ENCODE measurements around the gene IFI27L1. TPM values are rescaled to one million over a fixed set of nuclear protein-coding genes. Genes with fewer than 3 reads are reported as not detected.
A peak's percentile ranks its signal among the peaks of the same experiment; 100 is the strongest.

IFI27L1 gene
- total RNA-seq, 4 donors from 2014 or later: 6.2 to 22.6 (median 10.3) TPM

GRCh38 chr14:94111276-94112095, 30.4 kb downstream of the IFI27L1 start:
- DNase-seq (ENCODE audit: low spot score in 2 of 2): peak in 1 of 2 donors; percentile 82

GRCh38 chr14:94112513-94113063, 31.5 kb downstream of the IFI27L1 start:
- intact Hi-C loops (cut with DNase I; ENCODE audit: low total_unique reads): no loop called here
- peak in 1 of 2 donors; percentile 66 for DNase-seq (ENCODE audit: low spot score in 2 of 2)
- no peak for TF ChIP-seq POLR2A (IDR thresholded peaks at IDR 0.05)
- TF ChIP-seq, protein P1, sequence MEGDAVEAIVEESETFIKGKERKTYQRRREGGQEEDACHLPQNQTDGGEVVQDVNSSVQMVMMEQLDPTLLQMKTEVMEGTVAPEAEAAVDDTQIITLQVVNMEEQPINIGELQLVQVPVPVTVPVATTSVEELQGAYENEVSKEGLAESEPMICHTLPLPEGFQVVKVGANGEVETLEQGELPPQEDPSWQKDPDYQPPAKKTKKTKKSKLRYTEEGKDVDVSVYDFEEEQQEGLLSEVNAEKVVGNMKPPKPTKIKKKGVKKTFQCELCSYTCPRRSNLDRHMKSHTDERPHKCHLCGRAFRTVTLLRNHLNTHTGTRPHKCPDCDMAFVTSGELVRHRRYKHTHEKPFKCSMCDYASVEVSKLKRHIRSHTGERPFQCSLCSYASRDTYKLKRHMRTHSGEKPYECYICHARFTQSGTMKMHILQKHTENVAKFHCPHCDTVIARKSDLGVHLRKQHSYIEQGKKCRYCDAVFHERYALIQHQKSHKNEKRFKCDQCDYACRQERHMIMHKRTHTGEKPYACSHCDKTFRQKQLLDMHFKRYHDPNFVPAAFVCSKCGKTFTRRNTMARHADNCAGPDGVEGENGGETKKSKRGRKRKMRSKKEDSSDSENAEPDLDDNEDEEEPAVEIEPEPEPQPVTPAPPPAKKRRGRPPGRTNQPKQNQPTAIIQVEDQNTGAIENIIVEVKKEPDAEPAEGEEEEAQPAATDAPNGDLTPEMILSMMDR (IDR thresholded peaks at IDR 0.05): no peak
- no peak overlapping the region for H3K4me3 ChIP-seq (ENCODE audit: low read depth, poor library complexity, severe bottlenecking)
- 66 to 72% methylated on average over 6 of the region's 6 CpGs for WGBS, 2 donors

More at GRCh38 chr14:94111276-94112095, 30.4 kb downstream of the IFI27L1 start:
- H3K4me3 ChIP-seq (ENCODE audit: low read depth, poor library complexity, severe bottlenecking): no peak overlapping the region
- 77 to 87% methylated on average over 18 to 20 of the region's 20 CpGs for WGBS, 2 donors
- intact Hi-C loops (cut with DNase I; ENCODE audit: low total_unique reads): no loop called here
- TF ChIP-seq, protein P1 (IDR thresholded peaks at IDR 0.05): no peak
- no peak for TF ChIP-seq POLR2A (IDR thresholded peaks at IDR 0.05)

- no peak for TF ChIP-seq POLR2A (IDR thresholded peaks at IDR 0.05)
- TF ChIP-seq, protein P1 (IDR thresholded peaks at IDR 0.05): no peak
- DNase-seq (ENCODE audit: low spot score in 2 of 2): peak in 1 of 2 donors; percentile 58
- no peak overlapping the region for H3K4me3 ChIP-seq (ENCODE audit: low read depth, poor library complexity, severe bottlenecking)
- intact Hi-C loops (cut with DNase I; ENCODE audit: low total_unique reads): no loop called here
- WGBS, 2 donors: 62 to 68% methylated on average over 7 of the region's 7 CpGs
Measured at GRCh38 chr14:94113073-94113472, 32.0 kb downstream of the IFI27L1 start.

- intact Hi-C loops (cut with DNase I; ENCODE audit: low total_unique reads): no loop called here
- peak in 1 of 2 donors; percentile 83 for DNase-seq (ENCODE audit: low spot score in 2 of 2)
- TF ChIP-seq, protein P1 (IDR thresholded peaks at IDR 0.05): no peak
- TF ChIP-seq POLR2A (IDR thresholded peaks at IDR 0.05): no peak
- no peak overlapping the region for H3K4me3 ChIP-seq (ENCODE audit: low read depth, poor library complexity, severe bottlenecking)
- 44 to 57% methylated on average over 6 of the region's 6 CpGs for WGBS, 2 donors
Measured at GRCh38 chr14:94113490-94113889, 32.4 kb downstream of the IFI27L1 start.

GRCh38 chr14:94113908-94114588, 32.9 kb downstream of the IFI27L1 start:
- 81 to 87% methylated on average over 5 of the region's 5 CpGs for WGBS, 2 donors
- no peak for TF ChIP-seq POLR2A (IDR thresholded peaks at IDR 0.05)
- TF ChIP-seq, protein P1 (IDR thresholded peaks at IDR 0.05): no peak
- peak in 1 of 2 donors; percentile 49 for DNase-seq (ENCODE audit: low spot score in 2 of 2)
- intact Hi-C loops (cut with DNase I; ENCODE audit: low total_unique reads): no loop called here
- no peak overlapping the region for H3K4me3 ChIP-seq (ENCODE audit: low read depth, poor library complexity, severe bottlenecking)

Data from lower leg skin (tissue), 4 donors.